Liver (tissue), 3 donors: ENCODE data around the gene SWT1.

Source experiments
- ATF3 ChIP-seq: IDR thresholded peaks from 2 replicates; pipeline ENCODE4 v1.6.1; 2016; ENCODE audit warnings: antibody characterized with exemption
- CTCF ChIP-seq: fragments of 150-350 bp; IDR thresholded peaks from 2 replicates; pipeline ENCODE4 v1.5.1; 2017; ENCODE audit warnings: improper control_type of control experiment, low read depth, low read length; ENCODE audit not compliant: missing input control
- EGR1 ChIP-seq, 2 donors: IDR thresholded peaks; 2 replicates each; pipeline ENCODE4 v1.6.1; 2016 to 2018; ENCODE audit warnings: antibody characterized with exemption in 2 of 2, low read depth in 2 of 2
- GABPA ChIP-seq, 2 donors: IDR thresholded peaks in 1 of 2; conservative IDR thresholded peaks in 1 of 2; 2 replicates each; pipeline ENCODE4 v1.6.1; 2016; ENCODE audit warnings: antibody characterized with exemption in 2 of 2, mild to moderate bottlenecking in 1 of 2, moderate library complexity in 1 of 2
- JUND ChIP-seq, 2 donors: IDR thresholded peaks; 2 replicates each; pipeline ENCODE4 v1.6.1; 2016; ENCODE audit warnings: antibody characterized with exemption in 2 of 2
- MAX ChIP-seq: IDR thresholded peaks from 2 replicates; pipeline ENCODE4 v1.6.1; 2016; ENCODE audit warnings: antibody characterized with exemption
- NR2F2 ChIP-seq: IDR thresholded peaks from 2 replicates; pipeline ENCODE4 v1.6.1; 2016; ENCODE audit warnings: antibody characterized with exemption
- RAD21 ChIP-seq, 2 donors: IDR thresholded peaks; 2 replicates each; pipeline ENCODE4 v1.6.1; 2016; ENCODE audit warnings: antibody characterized with exemption in 2 of 2, mild to moderate bottlenecking in 2 of 2
- TAF1 ChIP-seq: conservative IDR thresholded peaks from 2 replicates; pipeline ENCODE4 v1.6.1; 2016; ENCODE audit warnings: antibody characterized with exemption, mild to moderate bottlenecking
- ZBTB33 ChIP-seq: IDR thresholded peaks from 2 replicates; pipeline ENCODE4 v1.6.1; 2016; ENCODE audit warnings: antibody characterized with exemption
- donor health status: healthy.
- donor health status: healthy.

DNA sequence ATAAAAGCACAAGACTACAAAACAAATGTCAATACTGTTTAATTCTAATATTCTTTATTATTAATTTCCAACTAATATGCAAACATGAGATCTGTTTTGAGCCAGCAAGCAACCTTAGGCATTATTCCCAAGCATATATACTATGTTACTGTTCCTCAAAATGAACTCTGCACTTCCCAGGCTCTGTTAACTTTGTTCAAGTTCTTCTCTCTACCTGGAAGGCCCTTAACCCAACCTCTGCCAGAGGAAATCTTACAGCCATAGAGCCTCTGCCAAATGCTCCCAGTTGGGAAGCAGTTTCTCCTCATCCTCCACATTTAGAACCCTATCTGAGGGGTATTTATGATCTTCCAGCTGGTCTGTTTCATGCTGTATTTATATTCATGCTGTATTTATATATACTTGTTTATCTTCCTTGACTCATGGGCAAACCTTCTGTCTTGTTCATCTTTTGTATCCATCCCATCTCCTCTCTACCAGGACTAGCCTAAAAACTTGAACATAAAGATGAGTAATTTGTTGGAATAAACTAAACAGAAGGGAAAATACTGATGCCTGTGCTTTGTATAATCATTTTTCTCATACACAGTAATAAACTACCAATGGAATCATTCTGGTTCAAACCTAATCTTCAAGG is 154.7 kb downstream of the SWT1 start:
- no peak for TF ChIP-seq CTCF
- no peak for TF ChIP-seq ATF3
- TF ChIP-seq JUND (IDR thresholded peaks at IDR 0.05) = no peak
- no peak for TF ChIP-seq RAD21 (IDR thresholded peaks at IDR 0.05)
- TF ChIP-seq TAF1 = no peak
- no peak for TF ChIP-seq GABPA (IDR thresholded peaks at IDR 0.05 in 1 of 2, conservative IDR thresholded peaks at IDR 0.05 in 1 of 2)
- TF ChIP-seq ZBTB33 = no peak
- no peak for TF ChIP-seq EGR1 (IDR thresholded peaks at IDR 0.05; ENCODE audit: low read depth in 2 of 2)
- no peak for TF ChIP-seq MAX
- no peak for TF ChIP-seq NR2F2
